Stimulated activated CD8-positive, alpha-beta memory T cell treated with anti-CD3 and anti-CD28 coated beads, Interleukin-7, amount 100 ng/mL, for 48 hours (primary cell): ENCODE data around the gene URGCP.

Experiments
- DNase-seq, 2 donors: peaks; one replicate each; pipeline ENCODE4 v3.0.0-alpha.2; 2020; ENCODE audit warnings: low read depth in 1 of 2; ENCODE audit errors: extremely low read depth in 1 of 2

URGCP gene, protein sequence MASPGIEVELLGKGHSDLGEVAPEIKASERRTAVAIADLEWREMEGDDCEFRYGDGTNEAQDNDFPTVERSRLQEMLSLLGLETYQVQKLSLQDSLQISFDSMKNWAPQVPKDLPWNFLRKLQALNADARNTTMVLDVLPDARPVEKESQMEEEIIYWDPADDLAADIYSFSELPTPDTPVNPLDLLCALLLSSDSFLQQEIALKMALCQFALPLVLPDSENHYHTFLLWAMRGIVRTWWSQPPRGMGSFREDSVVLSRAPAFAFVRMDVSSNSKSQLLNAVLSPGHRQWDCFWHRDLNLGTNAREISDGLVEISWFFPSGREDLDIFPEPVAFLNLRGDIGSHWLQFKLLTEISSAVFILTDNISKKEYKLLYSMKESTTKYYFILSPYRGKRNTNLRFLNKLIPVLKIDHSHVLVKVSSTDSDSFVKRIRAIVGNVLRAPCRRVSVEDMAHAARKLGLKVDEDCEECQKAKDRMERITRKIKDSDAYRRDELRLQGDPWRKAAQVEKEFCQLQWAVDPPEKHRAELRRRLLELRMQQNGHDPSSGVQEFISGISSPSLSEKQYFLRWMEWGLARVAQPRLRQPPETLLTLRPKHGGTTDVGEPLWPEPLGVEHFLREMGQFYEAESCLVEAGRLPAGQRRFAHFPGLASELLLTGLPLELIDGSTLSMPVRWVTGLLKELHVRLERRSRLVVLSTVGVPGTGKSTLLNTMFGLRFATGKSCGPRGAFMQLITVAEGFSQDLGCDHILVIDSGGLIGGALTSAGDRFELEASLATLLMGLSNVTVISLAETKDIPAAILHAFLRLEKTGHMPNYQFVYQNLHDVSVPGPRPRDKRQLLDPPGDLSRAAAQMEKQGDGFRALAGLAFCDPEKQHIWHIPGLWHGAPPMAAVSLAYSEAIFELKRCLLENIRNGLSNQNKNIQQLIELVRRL

DNA sequence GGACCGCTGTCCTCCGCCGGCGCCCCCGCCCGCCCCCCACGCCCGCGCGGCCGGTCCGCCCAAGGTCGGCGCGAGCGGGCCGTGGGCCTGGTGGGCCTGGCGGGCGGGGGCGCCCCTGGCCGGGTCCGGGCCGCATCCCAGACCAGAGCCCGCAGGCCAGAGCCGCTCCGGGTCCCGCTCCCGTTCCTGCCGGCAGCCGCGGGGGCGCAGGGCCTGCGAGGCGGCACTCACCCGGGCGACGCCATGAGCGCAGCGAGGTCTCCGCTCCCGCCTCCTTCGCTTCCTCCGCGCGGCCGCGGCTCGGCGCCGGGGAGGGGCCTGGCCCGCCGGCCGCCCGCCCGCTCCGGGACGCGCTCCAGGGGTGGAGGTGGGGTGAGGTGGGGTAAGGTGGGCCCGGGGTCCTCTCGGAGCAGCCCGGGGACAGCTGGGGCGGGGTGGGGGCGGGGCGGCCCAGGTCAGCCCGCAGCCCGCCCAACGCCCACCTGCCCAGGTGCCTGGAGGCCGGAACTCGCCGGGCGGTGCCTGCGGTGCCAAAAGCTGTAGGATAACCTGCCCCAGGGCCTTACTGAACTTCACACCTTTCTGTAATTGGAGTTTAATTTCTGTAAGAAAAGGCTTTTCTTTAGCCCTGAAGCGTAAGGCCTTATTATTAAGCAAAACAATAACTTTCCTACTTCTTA, at the start of gene URGCP:
URGCP (minus strand) TSS at position 266 of the 680 bp plus-strand sequence; CDS start at position 245, 21 bp downstream.
- peak in 1 of 2 donors; percentile 18 for DNase-seq

DNA sequence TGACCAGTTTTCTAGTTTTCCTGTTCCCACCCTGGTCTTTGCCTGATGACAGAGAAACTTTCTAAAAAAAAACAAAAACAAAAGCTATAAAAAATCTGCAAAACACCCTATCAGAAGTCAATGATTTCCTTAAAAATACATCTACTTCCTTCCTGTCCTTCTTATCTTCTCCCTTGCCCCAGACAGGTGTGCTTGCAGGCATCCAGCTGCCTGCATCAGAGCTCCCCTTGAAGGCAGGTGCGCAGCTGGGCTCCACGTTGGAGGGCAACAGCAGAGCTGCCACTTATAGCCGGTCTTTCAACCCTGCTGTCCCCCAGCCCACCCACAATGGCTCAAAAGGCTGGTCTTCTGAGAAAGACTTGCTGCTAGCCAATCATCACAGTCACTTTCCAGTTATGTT, 49.6 kb upstream of the URGCP start:
- DNase-seq, result no peak

DNA sequence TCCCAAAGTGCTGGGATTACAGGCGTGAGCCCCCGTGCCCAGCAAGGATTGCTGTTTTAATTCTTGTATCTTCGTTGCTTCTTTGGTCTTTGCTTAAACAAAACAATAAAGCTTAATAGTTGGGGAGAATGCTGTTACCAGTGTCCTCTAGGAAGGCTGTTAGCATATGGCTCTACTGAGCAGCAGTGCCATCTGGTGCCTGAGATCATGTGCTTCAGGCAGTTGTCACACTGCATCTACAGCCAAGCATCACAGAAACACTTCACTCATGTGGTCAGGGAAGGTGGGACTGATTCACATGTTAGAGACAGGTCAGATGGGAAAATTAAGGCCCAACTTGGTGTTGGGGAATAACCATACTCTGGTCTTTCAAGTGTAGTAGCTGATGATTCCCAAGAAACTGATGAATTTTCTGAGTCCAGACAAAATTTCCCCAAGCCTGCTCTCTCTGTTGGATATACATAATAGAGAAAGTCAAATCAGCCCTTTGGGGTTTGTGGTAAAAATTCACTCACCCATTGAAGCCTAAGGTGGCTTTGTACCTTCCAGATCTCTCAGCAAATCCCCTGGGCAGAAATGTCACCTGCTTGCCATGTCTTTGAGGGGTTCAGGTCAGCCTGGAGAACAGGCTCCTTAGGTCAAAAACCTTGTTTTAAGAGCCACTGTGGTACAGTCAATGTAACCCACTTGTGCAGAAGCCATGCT, 48.3 kb upstream of the URGCP start:
- no peak for DNase-seq

DNA sequence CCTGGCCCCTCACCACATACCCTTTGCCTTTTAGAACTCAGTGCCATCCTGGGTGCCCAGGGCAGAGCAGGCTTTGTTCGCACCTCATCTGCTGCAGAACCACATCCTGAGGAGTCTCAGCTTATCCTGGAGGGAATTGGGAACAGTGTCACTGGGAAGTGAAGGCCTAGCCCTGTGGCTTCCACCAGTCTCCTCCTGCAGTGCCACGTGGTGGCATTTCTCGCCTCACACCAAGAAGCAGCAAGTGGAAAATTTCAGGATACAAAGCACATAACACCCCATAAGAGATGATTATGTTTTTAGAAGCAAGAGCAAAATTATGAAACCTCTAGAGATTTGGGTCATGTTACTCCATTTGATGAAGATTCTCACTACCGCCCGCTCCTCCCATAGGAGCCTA, 46.7 kb upstream of the URGCP start:
- no peak for DNase-seq

DNA sequence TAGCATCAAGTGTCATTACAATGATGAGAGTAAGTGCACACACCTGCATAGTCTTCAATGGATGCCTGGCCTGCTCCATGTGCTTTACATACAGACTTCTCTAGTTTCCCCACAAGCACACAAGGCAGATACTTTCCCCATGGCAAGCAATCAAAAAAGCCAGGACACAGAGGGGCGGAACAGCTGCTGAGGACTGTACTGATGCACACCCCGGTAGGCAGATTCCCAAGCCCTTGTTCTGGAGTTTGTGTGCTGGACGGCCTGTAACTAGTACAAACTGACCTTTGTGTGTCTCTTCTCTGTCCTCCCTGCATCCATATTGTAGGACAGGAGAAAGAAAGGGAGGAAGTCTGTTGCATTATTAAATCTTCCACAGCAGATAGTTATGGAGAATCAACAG, 45.6 kb upstream of the URGCP start:
- no peak for DNase-seq

- DNase-seq, result no peak
Measured at GRCh38 chr7:43944286-43944685, 37.9 kb upstream of the URGCP start.

DNA sequence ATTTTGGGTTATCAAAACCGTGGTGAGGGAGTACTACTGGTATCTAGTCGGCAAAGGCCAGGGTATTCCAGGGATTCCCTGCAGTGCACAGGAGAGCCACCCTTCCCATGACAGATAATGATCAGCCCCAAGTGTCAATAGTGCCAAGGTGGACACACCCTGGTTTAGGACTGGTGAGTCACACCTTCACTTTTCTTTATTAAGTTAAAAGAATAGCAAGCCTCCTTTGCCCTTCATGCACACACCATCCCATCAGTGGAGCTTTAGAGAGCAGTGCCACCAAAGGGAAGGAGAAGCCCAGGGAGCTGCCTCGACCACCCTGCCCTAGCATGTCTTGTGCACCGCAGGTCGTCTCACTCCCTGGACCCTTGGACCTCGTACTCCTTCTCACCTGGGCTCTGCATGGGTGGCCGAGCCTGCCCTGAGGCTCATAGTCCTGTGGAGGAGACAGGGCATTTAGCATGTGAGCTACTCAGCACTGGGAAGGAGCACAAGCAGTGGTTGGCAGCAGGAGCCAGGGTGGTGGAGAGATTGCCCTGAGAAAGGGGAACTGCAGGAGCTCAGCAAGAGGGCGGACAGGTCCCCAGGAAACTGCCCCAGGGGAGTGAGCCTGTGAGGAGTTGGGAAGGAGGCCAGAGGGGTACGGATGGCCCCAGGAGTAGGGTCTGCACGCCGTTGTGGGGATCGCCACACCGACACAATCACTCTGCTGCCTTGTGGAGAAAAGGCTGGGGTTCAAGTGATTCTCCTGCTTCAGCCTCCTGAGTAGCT, 37.2 kb upstream of the URGCP start:
- DNase-seq, result no peak

- no peak for DNase-seq
Measured at GRCh38 chr7:43942997-43943396, 36.6 kb upstream of the URGCP start.

DNA sequence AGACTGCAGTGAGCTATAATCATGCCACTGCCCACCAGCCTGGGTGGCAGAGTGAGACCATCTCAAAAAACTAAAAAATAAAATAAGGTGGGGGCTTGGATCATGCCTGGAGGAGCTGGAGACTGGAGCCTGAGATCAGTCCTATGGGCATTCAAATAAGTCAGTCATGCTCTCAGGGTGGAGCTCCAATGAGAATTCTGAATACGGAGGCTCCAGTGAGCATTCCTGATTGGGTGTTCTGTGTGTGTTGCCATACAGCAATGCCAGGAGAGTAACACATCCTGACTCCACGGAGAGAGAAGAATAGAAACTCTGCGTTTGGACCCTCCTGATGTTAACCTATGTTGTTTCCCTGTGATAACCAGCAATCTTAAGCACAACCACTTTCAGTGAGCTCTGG, 35.9 kb upstream of the URGCP start:
- DNase-seq, result no peak

GRCh38 chr7:43938892-43939482, 32.6 kb upstream of the URGCP start:
- no peak for DNase-seq

GRCh38 chr7:43937444-43937843, 31.0 kb upstream of the URGCP start:
- no peak for DNase-seq

DNA sequence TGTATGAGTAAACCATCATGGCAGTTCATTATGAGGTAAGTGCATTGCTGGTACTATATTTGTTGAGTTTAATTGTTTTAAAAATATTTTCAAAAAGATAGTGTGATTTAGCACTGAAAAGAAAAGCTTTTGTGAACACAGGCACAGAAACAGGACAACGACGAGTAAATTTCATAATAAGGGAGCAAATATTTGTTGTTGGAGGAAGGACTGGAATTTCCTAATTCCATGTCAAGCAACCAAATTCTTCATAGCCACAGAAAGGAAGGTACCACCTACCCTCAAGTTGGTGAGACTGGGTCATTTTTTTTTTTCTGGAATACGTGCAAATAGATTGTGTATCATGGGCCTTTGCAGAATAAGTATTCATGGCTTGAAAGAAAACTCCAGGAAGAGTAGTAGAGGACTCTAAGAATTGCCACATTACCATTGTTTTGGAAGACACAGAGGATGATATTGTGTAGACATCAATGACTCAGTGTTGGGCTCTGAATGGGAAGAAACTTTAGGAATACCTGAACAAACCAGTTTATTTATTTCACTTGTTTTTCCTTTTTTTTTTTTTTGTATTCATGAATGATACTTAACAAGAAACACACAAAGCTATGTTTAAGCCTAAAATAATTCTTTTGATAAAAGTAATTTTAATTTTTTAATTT, 27.6 kb upstream of the URGCP start:
- DNase-seq, result no peak

DNA sequence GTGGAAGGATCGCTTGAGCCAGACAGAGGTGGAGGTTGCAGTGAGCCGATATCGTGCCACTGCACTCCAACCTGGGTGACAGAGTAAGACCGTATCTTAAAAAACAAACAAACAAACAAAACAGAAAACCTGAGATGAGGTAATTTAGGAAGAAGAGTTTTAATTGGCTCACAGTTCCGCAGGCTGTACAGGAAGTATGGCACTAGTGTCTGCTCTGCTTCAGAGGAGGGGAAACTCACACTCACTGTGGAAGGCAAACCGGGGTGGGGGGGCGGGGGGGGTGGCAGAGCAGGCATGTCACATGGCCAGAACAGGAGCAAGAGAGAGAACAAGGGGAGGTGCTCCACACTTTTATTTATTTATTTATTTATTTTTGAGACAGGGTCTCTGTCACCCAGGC, 24.9 kb upstream of the URGCP start:
- no peak for DNase-seq

DNA sequence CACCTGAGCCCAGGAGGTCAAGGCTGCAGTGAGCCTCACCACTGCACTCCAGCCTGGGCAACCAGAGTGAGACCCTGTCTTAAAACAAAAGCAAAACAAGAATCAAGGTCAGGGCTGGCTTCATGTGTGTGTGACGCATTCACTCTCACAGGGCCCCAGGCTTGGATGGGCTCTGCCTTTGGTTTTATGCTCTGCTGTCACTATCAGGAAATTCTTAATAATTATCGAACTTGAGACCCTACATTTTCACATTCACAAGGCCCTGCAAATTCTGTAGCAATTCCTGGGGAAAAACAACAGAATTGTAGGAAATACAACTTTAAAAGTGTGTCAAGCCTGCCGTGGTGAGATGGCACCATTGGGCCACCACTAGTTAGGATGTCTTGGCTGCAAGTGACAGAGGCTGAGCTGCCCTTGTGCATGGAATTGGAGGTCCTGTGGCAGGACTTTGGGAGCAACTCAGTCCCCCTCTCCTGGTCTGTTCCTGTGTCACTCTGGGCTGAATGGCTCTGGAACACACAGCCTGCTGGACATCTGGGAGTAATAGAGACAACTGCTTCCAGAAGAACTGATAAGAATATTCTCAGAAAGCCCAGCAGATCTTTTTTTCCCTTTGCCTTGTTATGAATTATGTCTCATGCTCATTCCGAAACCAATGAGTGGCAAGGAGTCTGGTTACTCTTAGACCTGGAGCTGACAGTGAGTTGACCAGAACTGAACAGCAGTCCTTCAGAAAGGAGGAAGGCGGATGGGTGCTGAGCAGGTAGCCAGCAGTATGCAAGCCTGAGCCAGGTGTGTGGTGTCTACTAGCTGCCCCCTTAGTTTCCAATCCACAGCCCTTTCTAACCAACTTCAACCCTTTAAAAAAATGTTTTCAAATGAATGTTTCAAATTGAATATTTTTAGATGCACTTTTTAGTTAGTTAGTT, 23.4 kb upstream of the URGCP start:
- no peak for DNase-seq

DNA sequence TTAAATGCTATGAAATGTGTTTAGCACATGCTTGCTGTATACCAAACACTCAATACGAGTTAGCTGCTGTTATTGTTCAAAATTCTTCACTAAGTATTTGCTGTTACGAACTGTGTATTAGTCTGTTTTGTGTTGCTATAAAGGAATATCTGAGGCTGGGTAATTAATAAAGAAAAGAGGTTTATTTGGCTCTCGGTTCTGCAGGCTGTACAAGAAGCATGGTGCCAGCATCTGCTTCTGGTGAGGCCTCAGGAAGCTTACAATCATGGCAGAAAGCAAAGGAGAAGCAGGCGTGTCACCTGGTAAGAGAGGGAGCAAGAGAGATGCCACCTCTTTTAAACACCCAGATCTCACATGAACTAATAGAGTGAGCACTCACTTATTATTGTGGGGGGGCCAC, 21.4 kb upstream of the URGCP start:
- no peak for DNase-seq

DNA sequence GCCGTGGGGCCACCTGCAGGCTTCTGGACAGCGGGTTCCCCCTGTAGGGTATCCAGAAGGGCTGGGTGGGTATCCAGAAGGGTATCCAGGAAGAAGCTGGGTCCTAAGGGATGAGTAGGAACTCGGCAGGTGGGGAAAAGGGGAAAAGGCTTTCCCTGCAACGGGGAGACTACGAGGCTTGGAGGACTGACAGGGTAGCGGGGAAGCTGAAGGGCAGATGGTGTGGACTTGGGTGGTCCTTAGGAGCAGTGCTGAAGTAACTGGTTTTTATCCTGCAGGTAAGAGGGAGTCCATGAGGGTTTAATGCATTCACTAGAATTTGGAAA, 20.4 kb upstream of the URGCP start:
- DNase-seq, result no peak

DNA sequence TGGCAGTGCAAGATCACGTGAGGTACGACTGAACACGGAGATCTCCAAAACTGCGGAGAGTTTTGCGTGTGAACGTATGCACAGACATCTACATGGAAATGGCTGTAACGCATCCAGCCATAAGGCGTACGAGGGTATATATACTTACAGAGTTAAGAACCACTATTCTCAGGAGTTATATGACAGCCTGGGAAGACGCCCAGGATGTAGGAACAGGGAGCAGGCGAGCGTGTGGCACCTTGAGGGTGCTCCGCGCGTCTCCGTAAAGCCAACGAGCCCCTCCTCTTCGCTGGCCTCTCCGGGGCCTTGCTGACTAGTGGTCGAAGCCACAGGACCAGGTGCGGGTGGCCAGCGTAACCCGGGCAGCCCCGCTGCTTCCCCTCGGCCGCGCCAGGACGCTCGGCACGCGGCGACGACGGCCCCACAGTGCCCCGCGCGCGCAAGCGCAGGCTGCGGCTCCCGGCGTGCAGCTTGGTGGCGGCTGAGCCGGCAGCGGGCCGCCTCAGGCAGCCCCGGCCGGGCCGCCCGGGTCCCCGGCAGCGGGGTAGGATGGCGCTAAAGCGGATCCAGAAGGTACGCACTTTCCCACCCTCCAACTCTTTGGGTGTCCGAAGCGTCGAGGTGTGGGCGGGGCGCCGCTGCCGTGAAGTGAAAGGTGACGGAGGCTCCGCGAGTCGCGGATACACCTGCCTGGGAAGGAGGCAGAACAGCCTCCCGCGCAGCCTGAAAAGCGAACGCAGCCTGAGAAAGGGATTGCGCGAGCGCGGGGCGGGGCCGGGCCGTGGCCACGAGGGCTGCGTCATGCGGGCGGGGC, 19.8 kb upstream of the URGCP start, which contains the start of gene UBE2D4:
UBE2D4 (plus strand) TSS at position 453 of the 814 bp plus-strand sequence; CDS start at position 550, 97 bp downstream.
- peak; percentile 79 to 86 for DNase-seq
